ENCODE data around the gene TTC13.

The TTC13 gene

GRCh38 chr1:230899841-230900251 lies 78.8 kb downstream of the TTC13 start:
- TF ChIP-seq, protein P1, sequence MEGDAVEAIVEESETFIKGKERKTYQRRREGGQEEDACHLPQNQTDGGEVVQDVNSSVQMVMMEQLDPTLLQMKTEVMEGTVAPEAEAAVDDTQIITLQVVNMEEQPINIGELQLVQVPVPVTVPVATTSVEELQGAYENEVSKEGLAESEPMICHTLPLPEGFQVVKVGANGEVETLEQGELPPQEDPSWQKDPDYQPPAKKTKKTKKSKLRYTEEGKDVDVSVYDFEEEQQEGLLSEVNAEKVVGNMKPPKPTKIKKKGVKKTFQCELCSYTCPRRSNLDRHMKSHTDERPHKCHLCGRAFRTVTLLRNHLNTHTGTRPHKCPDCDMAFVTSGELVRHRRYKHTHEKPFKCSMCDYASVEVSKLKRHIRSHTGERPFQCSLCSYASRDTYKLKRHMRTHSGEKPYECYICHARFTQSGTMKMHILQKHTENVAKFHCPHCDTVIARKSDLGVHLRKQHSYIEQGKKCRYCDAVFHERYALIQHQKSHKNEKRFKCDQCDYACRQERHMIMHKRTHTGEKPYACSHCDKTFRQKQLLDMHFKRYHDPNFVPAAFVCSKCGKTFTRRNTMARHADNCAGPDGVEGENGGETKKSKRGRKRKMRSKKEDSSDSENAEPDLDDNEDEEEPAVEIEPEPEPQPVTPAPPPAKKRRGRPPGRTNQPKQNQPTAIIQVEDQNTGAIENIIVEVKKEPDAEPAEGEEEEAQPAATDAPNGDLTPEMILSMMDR (IDR thresholded peaks at IDR 0.05), result no peak

- TF ChIP-seq, protein P1 (IDR thresholded peaks at IDR 0.05), result no peak
These were observed 79.9 kb downstream of the TTC13 start for GRCh38 chr1:230898748-230899147.

DNA sequence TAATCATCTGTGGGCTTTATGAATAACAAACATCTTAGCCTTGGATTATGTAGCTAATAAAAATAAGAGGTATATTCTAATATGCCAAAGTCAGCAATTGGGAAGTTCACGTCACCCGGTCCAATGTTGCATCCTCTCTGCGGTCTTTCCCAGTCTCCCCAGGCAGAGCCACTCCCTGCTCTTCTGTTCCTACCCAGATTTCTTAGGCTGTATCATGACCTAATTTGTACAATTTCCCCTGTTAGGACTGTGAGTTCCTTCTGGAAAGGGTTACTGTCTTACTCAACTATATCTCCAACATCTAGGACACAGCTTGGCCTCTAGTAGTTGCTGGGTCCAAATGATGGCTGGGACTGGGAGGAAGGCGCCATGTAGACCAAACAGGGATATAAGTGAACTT lies 80.5 kb downstream of the TTC13 start:
- TF ChIP-seq, protein P1 (IDR thresholded peaks at IDR 0.05), result no peak

DNA sequence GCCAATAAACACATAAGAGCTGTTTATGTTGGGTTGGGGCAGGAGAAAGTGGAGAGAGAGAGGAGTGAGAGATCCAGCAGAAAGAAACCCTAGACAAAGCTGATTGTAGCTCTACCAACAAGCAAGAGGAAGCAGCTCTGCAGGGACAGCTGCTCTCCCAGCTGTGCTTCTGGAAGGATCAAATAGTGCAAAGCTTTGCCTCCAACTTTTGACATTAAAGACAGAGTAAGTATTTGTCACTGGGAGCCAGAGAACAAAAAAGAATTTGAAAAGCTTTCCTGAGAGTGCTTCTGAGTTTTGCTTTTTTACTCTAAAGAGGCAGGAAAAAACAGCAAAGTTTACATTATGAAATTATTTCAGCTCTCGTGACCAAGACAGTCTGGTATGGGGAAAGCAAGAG lies 81.9 kb downstream of the TTC13 start:
- TF ChIP-seq, protein P1 (IDR thresholded peaks at IDR 0.05), result no peak

DNA sequence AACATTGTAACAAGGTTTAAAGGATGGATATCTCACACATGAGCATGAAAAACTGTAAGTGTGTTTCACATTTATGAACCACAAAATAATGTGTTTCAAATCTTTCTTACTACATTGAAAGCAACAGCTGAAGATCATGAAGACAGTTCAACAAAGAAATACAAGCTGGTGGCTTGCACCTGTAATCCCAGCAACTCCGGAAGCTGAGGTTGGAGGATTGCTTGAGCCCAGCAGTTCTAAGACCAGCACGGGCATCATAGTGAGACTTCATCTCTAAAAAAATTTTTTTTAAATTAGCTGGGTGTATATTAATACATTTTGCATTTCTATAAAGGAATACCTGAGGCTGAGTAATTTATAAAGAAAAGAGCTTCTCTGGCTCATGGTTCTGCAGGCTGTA lies 83.2 kb downstream of the TTC13 start:
- TF ChIP-seq, protein P1 (IDR thresholded peaks at IDR 0.05), result no peak

DNA sequence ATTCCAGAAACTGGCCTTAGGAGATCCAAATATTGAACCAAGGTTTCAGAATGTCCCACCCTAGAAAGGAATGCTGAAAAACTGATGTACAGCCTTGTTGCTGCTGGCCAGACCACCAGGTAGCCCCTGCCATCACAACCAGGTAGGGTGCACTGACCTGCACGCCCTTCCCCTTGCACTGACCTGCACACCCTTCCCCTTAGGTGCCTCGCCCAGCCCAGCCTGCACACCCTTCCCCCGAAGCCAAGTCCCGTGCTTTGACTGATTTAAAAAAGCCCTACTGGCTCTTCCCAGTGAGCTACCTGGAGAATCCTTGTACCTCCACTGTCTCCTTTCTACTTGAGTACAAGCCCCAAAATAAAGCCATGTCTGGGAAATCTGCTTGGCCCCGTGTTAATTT lies 84.0 kb downstream of the TTC13 start:
- TF ChIP-seq, protein P1 (IDR thresholded peaks at IDR 0.05), result no peak

- TF ChIP-seq, protein P1 (IDR thresholded peaks at IDR 0.05), result no peak
These were observed 84.6 kb downstream of the TTC13 start for GRCh38 chr1:230894032-230894431.

DNA sequence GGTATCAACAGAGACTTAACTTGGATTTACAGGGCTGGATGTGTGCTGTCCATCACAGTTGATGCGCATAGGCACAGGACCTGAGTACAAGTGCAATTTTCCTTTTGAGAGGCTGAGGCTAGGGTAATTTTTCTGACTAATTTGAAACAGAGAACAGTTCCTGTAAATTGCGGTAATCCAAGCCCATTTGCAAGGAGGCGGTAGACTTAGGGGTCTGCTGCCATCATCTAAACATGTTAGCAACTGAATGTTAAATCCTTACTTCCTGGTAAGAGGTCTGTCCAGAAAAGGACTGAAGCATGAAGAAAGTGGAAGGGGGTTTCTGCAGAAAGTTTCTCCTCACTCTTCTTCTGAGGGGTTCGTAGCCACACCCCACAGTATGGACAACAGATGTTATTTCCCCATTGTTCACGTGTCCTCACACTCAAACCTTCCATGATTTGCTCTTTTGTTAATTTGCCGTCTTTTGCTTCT lies 86.6 kb downstream of the TTC13 start:
- TF ChIP-seq, protein P1 (IDR thresholded peaks at IDR 0.05), result no peak
